ENCODE results near the gene FCHSD2. TPM values are rescaled to one million over a fixed set of nuclear protein-coding genes. Genes with fewer than 3 reads are reported as not detected.
"Not testable (repeated sequence)": the region's sequence is repeated elsewhere in the genome, so short reads cannot be mapped to it uniquely, and the experiment has no call there.

FCHSD2 gene
- polyA plus RNA-seq, 4 donors: 36.5 to 52.2 (median 50.2) TPM

DNA sequence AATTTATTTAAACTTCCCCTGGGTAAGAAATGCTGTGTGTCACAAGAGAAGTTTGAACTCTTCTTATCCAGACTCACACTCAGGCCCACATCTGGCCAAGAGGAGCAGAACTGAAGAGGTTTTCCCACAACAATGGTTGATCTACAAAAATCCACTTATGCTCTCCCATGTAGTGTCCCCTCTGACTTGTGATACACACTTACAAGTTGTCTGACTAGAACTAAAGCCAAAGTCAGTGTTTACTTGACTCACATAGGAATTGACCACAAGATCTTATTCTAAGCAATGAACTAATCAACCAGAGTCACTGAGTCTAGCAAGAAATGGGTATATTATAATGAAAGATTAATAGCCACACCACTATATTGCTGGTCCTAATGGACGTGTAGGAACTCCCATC is 194.9 kb downstream of the FCHSD2 start:
- no peak for DNase-seq (ENCODE audit: low read depth in 4 of 4, low spot score in 3 of 4)

DNA sequence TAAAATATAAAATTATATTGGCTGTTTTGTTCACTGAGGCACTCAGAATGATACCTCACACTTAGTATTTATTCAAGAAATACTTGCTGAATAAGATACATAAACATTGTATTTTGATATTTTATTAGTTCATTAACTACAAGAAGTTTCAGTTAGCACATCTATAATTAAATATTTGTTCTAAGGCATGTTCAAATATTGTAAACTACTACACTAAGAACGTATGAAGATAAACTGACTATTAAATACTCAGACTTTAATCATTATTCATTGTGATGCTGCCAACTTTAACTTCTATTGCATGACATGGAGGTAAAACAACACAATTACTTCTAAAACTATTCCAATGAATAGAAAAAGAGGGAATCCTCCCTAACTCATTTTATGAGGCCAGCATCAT is 198.5 kb downstream of the FCHSD2 start:
- DNase-seq (ENCODE audit: low read depth in 4 of 4, low spot score in 3 of 4): no peak

DNA sequence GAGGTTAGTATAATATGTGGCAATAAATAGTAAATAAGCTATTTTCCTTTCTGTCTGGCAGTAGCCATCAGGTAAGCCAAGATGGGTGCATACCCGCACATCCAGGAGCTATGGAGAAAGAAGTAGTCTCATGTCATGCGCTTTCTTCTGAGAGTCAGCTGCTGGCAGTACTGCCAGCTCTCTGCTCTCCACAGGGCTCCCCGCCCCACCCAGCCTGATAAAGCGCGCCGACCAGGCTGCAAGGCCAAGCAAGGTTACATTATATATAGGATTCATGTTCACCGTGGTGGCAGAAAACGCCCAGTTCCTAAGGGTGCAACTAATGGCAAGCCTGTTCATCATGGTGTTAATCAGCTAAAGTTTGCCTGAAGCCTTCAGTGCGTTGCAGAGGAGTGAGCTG is 201.7 kb downstream of the FCHSD2 start:
- no peak for DNase-seq (ENCODE audit: low read depth in 4 of 4, low spot score in 3 of 4)

DNA sequence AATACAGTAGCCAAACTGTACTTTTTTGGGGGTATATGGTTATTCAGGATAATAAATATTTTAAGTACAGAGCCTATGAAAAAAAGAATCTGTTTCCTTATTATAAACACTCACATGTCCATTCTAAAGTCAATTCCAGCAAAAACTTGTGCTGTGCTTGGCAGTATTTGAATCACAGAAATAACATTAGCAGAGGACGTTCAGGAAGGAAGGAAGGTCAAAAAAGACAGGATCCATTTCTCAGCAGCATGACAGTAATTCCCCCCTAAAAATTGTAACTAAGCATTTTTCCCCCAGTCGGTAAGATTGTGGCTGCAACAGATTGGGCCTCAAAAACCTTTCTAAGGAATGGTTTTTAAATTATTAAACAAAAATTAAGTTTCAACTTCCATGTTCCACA is 203.1 kb downstream of the FCHSD2 start:
- no peak for DNase-seq (ENCODE audit: low read depth in 4 of 4, low spot score in 3 of 4)

DNA sequence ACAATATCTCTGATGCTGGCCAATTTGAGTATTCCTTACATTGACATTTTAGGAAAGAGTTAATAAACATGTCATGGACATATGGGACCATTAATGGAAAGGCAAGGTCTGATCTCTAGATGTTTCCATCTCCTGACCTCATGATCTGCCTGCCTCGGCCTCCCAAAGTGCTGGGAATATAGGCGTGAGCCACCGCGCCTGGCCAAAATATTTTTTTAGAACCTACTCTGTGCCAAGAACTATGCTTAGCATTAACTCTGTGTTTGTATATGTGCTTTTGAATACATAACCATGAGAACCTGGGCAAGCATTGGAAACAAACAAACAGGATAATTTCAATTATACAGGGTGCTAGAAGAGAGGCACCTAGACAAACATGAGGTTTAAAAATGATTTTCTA is 204.7 kb downstream of the FCHSD2 start:
- no peak for DNase-seq (ENCODE audit: low read depth in 4 of 4, low spot score in 3 of 4)

DNA sequence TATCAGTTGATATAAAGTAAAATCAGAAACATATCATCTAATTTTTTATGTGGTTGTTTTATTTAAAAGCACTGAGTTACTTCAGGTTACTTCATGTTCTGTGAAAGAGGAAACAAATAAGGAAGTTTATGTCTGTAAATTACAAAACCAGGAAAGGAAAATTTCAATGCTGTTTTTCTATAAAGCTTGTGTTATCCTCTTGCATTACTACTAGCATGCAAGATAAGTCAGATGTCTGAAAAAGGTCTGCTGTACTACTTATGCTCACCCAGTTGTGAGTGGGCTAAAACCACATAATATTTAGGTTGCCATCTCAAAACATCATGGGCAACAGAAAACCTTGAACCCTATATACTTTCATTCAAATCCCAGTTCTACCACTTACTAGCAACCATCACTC is 206.4 kb downstream of the FCHSD2 start:
- no peak for DNase-seq (ENCODE audit: low read depth in 4 of 4, low spot score in 3 of 4)

DNA sequence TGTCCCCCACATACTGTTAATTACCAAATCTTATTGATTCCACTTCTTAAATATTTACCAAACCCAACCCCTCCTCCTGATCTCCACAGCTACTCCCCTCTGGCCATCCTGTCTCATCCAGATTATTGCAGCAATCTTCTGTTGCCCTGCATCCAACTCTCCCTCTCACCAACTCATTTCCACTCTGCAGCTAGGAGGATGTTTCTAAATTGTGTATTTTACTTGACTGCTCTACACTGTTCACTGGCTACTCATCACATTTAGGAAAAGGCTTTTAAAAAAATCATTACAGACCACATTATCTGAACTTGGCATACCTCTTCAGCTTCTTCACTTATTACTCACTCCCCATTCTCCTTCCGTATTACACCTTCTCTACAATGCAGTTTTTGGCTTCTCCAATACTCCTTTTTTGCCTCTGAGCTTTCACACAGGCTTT is 210.0 kb downstream of the FCHSD2 start:
- no peak for DNase-seq (ENCODE audit: low read depth in 4 of 4, low spot score in 3 of 4)

DNA sequence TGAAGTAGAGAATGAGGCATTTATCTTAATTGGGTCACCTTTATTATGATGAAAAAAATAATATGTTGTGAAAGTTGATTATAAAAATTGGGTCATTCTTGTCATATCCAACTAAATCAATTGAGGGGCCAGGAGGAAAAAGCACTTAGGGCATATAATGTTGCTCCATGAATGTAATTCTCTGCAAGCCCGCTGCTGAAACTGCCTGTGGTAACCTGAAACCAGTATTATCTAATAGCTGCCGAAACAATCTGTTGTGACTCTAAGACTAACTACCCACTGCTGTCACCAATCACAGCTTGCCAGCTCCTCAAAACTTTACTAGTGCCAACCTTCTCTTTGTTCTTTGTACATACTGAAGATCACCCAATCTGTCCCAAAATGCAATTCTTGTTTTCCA is 212.1 kb downstream of the FCHSD2 start:
- no peak for DNase-seq (ENCODE audit: low read depth in 4 of 4, low spot score in 3 of 4)

DNA sequence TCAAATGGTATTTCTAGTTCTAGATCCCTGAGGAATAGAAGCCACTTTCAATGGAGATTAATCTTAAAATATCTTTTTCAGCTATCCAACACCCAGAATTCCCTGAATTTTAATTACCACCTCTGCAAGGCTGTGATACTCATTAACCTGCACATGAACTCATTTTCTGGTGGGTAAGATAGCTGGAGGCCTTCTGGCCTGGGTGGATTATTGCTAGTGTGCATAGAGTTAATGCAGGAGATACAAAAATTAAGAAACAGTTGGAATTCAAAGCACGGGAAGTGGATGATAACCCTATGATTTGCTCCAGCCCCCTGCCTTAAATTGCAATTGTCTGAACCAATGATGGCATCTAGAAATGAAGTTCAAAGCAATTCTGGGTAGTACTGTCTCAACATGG is 212.9 kb downstream of the FCHSD2 start:
- DNase-seq (ENCODE audit: low read depth in 4 of 4, low spot score in 3 of 4): no peak

DNA sequence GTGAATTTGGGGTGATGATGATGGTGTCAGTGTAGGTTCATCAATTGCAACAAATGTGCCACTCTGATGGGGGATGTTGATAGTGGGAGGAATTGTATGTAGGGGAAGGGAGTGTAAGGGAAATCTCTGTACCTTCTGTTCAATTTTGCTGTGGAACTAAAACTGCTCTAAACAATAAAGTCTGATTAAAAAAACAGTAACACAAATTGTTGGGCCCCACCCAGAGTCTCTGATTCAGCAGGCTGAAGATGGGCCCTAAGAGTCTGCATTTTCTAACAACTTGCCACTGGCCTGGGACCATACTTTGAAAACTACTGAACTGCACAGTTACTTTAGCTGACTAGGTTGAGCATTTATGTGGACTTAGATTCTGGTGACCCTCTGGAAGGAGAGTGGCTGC is 214.7 kb downstream of the FCHSD2 start:
- no peak for DNase-seq (ENCODE audit: low read depth in 4 of 4, low spot score in 3 of 4)

DNA sequence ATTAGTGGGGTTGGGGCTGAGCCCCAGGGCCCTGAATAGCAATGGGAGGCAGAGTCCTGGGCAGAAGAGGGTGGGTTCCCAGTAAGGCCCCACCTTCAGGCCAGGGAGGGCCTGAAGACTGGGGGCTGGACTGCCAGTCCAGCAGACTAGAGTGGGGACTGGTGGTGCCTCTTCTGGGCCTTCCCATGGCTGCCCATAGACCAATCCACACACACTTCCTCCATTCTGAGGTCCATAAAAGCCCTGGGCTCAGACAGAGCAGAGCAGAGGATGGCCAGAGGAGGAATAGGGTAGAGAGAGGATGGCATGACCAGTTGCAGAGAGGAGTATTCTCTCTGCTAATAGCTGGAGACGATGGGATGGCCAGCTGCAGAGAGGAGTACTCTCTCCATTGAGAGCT is 216.0 kb downstream of the FCHSD2 start:
- DNase-seq (ENCODE audit: low read depth in 4 of 4, low spot score in 3 of 4): no peak

DNA sequence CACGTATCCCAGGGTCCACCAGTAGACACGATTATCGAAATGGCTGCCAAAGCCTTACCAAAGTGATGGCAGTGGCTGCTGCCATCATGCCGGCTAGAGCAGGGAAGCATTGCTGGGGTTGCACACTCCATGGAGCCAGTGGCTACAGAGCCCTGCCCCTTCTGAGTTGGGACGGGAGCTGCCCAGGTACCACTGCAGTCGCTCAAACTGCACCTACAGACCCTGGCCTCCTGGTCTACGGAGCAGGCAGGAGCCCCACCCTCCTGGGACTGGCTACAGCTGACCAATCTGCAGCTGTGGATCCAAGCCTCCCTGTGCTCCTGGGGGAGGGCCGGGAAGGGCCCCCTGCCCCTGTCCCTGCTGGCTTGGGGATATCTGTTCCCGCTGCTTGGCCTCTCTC is 216.5 kb downstream of the FCHSD2 start:
- DNase-seq (ENCODE audit: low read depth in 4 of 4, low spot score in 3 of 4): no peak

DNA sequence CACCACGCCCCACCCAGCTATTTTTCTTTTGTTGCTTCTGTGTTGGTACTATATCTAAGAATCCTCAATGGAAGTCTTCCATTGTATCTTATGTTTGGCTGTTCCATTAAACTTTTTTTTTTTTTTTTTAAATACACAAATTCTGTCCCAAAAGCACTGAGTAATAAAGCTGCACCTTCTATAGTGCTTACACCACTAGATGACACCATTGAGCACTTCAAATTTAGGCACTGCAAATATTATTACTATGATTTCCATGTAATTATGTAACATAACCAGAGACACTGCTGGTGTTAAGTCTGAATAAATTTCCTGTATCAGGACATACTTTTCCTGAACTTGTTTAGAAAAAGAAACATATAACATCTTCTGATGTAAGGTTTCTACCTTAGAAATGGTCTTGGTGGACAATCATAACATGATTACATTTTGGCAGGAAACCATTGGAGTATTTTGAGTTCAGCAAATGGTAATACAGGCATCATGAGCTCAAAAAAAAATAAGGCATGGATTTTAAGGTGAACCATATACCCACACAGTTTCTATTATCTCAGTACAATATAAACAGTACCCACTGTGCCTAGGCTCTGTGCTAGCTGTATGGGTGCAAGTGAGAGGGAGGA is 217.4 kb downstream of the FCHSD2 start:
- no peak for DNase-seq (ENCODE audit: low read depth in 4 of 4, low spot score in 3 of 4)

DNA sequence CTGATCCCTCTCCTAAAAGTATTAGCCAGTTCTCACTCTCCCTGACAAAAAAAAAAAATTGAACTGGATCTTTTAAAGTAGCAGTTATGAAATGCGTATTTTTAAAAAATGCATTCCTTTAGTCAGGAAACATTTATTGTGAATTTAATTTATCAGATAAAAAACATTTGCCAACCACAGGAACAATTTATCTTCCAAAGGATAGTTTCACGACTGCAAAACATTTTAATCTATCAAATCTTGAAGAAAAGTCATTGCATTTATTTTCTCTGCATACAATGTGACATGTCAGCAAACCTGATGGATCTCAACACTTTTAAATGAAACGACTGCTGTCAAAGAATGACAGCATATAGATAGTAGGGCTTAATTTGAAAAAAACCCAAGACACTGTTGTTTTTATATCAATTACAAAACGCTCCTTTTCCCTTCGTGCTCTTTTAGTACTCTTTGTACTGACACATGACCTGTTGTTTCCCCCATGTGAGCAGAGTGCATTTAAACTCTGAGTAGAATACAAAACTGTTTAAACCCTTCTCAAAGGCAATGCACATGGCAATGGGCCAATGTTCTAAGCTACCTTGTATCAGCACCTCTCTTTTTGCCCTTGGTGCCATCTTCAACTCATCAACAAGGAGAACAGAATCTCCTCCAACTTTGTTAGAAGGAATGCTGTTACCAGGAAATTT is 220.9 kb downstream of the FCHSD2 start:
- DNase-seq (ENCODE audit: low read depth in 4 of 4, low spot score in 3 of 4): no peak

DNA sequence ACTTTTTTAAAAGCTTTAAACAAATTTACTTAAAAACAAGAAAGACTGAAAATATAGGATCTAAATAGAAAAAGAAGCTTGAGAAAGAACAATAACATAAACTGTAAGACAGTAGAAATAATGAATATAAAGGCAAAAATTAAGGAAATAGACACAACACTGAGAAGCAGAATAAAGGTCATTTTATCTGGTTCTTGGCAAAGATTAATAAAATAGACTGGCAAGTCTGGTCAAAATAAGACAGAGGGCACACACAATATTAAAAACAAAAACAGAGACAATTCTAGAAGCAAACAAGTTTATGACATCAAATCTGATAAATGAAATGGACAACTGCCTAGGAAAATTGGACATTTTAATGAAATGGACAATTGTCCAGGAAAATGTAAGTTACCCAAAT is 222.1 kb downstream of the FCHSD2 start:
- no peak for DNase-seq (ENCODE audit: low read depth in 4 of 4, low spot score in 3 of 4)

DNA sequence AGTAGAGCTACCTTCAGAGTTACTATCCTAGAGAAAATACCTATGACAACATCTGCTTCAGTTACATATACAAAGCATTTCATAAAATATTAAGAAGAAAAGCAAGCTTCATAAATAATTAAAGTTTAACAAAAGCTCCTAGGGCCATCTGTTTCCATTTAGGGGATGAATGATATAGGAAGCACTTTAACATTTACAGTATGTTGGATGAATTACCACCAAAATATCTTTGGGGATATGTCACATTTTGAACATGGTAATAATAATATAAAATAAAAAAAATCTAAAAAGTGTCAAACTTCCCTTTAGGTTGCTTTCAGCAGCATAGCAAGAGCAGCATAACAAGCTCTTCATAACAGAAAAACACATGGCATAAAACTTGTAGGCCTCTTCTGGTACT is 223.3 kb downstream of the FCHSD2 start:
- DNase-seq (ENCODE audit: low read depth in 4 of 4, low spot score in 3 of 4): no peak

DNA sequence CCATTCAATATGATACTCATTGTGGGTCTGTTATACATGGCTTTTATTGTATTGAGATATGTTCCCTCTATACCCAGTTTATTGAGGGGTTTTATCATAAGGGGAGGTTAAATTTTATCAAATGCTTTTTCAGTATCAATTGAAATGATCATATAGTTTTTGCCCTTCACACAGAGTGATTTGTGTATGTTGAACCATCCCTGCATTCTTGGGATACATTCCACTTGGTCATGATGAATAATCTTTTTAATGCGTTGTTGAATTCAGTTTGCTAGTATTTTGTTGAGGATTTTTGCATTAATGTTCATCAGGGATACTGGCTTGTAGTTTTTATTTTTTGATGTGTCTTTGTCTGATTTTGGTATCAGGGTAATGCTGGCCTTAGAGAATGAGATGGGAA is 229.9 kb downstream of the FCHSD2 start:
- DNase-seq (ENCODE audit: low read depth in 4 of 4, low spot score in 3 of 4): no peak

DNA sequence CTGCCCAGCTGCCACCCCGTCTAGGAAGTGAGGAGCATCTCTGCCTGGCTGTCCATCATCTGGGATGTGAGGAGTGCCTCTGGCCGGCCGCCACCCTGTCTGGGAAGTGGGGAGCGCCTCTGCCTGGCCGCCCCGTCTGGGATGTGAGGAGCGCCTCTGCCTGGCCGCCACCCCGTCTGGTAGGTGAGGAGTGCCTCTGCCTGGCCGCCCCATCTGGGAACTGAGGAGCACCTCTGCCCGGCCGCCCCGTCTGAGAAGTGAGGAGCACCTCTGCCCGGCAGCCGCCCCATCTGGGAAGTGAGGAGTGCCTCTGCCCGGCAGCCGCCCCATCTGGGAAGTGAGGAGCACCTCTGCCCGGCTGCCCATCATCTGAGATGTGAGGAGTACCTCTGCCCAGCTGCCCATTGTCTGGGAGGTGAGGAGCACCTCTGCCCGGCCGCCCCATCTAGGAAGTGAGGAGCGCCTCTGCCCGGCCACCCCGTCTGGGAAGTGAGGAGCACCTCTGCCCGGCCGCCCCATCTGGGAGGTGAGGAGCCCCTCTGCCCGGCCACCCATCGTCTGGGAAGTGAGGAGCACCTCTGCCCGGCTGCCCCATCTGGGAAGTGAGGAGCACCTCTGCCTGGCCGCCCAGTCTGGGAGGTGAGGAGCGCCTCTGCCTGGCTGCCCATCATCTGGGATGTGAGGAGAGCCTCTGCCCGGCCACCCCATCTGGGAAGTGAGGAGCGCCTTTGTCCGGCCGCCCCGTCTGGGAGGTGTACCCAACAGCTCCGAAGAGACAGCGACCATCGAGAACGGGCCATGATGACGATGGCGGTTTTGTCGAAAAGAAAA is 232.3 kb downstream of the FCHSD2 start:
- DNase-seq (ENCODE audit: low read depth in 4 of 4, low spot score in 3 of 4): not testable (repeated sequence)

DNA sequence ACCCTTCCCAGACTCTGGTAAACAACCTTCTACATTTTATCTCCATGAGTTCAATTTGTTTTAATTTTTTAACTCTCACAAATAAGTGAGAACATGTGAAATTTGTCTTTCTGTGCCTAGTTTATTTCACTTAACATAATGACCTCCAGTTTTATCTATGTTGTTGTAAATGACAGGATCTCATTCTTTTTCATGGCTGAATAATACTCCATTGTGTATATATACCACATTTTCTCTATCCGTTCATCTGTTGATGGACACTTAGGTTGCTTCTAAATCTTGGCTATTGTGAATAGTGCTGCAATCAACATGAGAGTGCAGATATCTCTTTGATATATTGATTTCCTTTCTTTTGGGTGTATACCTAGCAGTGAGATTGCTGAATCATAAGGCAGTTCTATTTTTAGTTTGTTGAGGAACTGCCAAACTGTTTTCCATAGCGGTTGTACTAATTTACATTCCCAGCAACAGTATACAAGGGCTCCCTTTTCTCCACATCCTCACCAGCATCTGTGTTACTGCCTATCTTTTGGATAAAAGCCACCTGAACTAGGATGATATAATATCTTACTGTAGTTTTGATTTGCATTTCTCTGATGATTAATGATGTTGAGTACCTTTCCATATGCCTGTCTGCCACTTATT is 234.0 kb downstream of the FCHSD2 start:
- no peak for DNase-seq (ENCODE audit: low read depth in 4 of 4, low spot score in 3 of 4)

DNA sequence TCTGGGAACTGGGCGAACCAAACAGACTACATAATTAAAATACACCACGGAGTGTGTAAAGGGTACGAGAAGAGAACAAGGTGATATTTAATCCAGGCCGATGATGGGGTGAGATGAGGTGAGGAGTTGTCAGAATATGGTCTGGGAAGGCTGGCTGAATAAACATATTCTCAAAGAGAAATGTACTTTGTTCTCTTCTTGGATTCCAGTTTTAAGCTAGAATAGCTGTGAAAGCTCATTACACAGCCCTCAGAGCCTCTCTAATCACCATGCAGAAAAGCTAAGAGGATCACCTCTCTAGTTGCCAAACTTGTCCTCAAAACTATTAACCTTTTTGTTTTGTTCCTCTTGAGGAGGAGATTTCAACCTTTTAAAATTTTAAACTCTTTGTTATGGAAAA is 238.1 kb downstream of the FCHSD2 start:
- no peak for DNase-seq (ENCODE audit: low read depth in 4 of 4, low spot score in 3 of 4)

DNA sequence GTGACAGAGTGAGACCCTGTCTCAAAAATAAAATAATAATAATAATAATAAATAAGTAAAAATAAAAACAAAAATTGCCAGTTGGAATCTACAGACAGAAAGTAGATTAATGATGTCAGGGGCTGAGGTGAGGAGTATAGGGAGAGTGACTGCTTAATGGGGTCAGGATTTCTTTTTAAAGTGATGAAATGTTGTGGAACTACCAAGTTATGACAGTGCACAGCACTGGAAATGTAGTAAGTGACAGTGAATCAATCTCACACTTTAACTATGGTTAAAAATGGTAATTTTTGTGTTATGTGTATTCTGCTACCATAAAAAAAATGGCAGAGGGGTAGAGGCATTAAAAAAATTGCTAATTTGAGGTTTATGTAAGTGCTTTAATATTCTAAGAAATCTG is 240.7 kb downstream of the FCHSD2 start:
- DNase-seq (ENCODE audit: low read depth in 4 of 4, low spot score in 3 of 4): no peak
